GM19452 (cell line): ENCODE measurements around the gene CDH16.
"Not testable (repeated sequence)": the region's sequence is repeated elsewhere in the genome, so short reads cannot be mapped to it uniquely, and the experiment has no call there.

Experiments used
- ATAC-seq: cut with Tn5 transposase; IDR thresholded peaks from one replicate; pipeline ENCODE4 v1.9.1; 2021; ENCODE audit not compliant: unreplicated experiment

CDH16 gene, protein sequence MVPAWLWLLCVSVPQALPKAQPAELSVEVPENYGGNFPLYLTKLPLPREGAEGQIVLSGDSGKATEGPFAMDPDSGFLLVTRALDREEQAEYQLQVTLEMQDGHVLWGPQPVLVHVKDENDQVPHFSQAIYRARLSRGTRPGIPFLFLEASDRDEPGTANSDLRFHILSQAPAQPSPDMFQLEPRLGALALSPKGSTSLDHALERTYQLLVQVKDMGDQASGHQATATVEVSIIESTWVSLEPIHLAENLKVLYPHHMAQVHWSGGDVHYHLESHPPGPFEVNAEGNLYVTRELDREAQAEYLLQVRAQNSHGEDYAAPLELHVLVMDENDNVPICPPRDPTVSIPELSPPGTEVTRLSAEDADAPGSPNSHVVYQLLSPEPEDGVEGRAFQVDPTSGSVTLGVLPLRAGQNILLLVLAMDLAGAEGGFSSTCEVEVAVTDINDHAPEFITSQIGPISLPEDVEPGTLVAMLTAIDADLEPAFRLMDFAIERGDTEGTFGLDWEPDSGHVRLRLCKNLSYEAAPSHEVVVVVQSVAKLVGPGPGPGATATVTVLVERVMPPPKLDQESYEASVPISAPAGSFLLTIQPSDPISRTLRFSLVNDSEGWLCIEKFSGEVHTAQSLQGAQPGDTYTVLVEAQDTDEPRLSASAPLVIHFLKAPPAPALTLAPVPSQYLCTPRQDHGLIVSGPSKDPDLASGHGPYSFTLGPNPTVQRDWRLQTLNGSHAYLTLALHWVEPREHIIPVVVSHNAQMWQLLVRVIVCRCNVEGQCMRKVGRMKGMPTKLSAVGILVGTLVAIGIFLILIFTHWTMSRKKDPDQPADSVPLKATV

DNA sequence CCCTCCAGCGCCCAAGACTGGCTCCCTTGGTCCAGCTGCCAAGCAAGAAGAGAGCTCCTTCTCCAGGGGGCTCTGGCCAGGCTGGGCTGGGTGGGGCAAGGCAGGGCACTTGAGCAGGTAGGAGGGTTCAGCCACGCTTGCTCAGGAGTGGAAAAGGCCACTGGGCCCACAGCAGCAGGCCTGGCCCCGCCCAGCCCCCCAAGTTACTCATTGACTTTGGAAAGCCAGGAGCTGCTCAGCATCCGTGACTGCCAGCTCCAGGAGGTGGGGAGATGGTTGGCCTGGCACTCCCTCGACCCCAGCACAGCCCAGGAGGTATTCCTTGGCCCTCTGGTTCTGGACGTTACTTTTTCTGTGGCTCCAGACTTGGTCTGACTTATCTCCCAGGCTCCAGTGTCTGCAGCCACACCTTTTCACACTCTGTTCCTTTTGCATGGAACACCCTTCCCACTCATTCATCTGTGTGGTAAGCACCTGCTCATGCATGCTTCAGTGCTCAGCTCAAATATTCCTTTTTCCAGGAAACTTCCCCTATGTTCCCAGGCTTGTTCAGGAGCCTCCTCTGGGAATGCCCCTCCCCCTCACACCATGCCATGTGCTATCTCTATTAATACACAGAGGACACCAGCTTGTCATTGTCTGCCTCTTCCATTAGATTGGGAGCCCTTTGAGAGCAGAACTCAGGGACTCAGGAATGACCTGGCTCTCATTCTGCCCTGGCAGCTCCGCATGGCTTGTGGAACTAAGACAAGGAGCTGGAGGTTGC, at the start of gene CDH16:
TSS of gene CDH16 (minus strand) at position 83 of the 766 bp plus-strand sequence. CDS start 820 bp downstream, outside the sequence.
- ATAC-seq = no peak

DNA sequence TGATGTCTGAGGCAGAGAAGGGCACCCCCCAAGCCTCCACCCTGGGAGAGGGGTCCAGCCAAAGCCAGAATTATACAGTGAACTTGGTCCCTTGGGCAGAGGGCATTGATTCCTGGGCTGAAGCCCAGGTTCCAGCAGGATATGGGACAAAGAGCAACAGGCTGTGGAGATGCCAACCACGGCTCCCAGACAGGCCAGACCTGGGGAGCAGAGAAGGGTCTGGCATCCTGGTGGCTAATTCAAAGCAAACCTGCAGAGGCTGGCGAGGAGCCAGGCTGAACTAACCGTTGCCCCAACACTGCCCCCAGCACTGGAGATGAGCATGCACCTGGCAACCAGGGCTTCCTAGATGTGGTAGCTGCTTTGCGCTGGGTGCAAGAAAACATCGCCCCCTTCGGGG, 45.4 kb upstream of the CDH16 start:
- ATAC-seq = no peak

GRCh38 chr16:66961914-66962313, 43.2 kb upstream of the CDH16 start:
- ATAC-seq = no peak

- ATAC-seq = peak; percentile 68
Measured at GRCh38 chr16:66961065-66961744, 42.5 kb upstream of the CDH16 start, which contains the start of gene CES3. Gene CES3 (plus strand): TSS chr16:66961266. CDS start chr16:66961308, 42 bp downstream.

GRCh38 chr16:66960270-66960669, 41.6 kb upstream of the CDH16 start:
- ATAC-seq = no peak

- no peak for ATAC-seq
Measured at GRCh38 chr16:66959704-66960161, 41.0 kb upstream of the CDH16 start.

DNA sequence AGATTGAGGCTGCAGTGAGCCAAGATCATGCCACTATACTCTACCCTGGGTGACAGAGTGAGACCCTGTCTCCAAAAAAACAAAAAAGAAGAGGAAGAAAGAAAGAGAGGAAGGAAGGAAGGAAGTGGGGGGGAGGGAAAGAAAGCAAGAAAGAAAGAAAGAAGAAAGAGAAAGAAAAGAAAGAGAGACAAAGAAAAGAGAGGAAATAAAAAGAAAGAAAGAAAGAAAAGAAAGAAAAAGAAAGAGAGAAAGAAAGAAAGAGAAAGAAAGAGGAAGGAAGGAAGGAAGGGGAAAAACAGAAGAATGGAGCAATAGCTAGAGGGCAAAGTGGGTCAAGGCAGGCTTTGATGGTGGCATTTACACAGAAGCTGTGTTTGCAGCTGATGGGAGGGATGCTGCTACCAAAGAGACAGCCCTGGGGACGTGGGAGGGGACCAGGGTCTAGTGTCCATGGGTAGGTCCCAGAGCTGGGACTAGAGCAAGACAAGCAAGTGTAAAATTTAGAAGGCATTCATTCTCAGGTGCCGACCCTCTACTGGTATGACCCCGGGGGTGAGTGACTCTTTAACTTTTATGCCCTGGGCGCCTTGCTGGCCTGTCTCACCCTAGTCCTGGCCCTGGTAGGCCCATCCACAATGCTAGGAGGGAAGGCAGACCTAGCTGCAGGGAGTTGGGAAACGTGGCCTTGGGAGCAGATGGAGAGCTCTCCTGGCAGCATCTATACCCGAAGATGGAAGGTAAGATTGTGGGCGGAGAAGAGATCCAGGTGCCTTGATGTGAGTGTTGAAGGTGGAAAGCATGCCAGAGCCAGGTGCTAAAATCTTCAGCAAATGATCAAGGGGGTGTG, 40.4 kb upstream of the CDH16 start:
- no peak for ATAC-seq

DNA sequence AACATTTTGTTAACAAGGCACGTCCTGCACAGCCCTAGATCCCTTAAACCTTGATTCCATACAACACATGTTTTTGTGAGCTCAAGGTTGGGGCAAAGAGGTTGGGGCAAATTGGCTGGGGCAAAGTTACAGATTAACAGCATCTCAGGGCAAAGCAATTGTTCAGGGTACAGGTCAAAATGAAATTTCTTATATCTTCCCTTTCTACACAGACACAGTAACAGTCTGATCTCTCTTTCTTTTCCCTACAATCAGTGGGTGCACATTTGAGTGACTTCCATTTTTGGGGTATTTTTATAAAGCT, 37.4 kb upstream of the CDH16 start:
- ATAC-seq = not testable (repeated sequence)

DNA sequence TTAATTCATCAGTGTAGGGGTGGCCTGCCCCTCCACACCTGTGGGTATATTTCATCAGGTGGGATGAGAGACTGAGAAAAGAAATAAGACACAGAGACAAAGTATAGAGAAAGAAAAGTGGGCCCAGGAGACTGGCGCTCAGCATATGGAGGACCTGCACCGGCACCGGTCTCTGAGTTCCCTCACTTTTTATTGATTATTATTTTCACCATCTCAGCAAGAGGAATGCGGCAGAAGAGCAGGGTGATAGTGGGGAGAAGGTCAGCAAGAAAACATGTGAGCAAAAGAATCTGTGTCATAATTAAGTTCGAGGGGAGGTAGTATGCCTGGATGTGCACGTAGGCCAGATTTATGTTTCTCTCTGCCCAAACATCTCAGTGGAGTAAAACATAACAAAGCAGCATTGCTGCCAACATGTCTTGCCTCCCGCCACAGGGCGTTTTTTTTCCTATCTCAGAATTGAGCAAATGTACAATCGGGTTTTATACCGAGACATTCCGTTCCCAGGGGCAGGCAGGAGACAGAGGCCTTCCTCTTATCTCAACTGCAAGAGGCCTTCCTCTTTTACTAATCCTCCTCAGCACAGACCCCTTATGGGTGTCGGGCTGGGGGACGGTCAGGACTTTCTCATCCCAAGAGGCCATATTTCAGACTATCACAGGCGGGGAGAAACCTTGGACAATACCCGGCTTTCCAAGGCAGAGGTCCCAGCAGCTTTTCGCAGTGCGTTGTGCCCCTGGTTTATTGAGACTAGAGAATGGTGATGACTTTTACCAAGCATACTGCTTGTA, 36.9 kb upstream of the CDH16 start:
- not testable (repeated sequence) for ATAC-seq

DNA sequence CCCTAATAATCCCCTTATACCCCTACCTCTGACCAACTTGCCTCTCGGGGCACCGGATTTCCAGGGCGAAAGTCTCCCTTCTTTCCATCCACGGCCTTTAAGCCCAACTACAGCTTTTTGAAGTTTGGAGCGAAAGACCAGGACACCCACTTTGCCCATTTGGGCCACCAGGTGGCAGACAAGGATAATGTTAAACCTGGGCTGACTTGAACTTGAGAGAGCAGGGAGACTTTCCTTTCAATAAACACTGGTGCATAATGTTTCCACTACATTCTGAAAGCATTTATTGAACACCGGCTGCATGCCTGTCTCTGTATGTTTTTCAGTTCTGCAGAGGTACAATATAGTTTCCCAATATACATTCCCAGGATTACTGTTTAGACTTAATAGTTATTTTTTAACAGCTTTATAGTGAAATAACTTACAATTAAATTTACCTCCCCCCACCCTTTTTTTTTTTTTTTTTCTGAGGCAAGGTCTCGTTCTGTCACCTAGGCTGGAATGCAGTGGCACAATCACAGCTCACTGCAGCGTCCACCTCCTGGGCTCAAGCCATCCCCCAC, 35.5 kb upstream of the CDH16 start:
- ATAC-seq = no peak

DNA sequence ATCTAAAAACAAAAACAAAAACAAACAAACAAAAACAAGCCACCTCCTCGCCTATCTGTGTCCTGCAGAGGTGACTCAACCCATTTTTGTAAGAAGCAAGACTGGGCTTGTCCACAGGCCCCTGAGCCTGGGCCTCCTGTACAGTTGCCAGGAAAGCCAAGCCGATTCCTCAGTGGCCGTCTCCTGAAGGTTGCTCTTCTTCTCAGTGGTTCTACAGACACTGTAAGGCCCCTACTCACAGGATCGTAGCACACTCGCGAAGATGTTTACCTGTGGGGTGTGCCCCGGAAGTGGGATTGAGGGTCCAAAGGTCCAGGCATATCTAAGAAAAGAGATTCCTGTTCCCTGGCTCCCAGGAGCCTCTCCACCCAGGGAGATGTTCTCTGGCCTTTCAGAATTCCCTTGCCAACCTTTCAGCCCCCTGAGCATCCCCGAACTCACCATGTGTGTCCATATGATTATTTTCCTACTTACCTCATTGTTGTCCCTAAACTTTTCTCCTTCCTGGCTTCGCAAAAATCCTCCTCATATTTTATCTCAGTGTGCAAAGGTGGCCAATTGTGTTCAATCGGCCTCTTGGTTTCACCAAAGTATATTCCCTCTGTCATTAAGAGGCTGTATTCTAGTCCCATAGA, 34.9 kb upstream of the CDH16 start:
- ATAC-seq = no peak

DNA sequence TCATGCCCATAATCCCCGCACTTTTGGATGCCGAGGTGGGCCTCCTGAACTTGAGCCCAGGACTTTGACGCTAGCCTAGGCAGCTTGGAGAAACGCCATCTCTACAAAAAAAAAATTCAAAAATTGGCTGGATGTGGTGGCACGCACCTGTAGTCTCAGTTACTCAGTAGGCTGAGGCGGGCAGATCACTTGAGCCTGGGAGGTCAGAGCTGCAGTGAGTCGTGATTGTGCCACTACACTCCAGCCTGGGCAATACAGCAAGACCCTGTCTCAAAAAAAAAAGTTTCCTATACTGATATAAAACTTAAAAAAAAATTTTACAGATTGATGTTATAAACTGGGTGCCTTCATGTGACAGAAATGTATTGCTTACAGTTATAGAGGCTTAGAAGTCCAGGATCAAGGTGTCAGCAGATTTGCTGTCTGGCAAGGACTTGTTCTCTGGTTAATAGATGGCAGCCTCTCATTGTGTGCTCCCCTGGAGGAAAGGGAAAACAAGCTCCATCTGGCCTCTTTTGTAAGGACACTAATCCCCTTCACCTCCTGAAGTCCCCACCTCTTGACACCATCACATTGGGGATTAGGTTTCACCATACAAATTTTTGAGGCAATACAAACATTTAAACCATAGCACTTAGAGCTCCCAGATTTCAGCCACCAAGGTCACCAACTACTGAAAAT, 33.9 kb upstream of the CDH16 start:
- no peak for ATAC-seq

GRCh38 chr16:66950971-66951790, 32.5 kb upstream of the CDH16 start:
- no peak for ATAC-seq

- no peak for ATAC-seq
Measured at GRCh38 chr16:66950437-66950836, 31.8 kb upstream of the CDH16 start.

DNA sequence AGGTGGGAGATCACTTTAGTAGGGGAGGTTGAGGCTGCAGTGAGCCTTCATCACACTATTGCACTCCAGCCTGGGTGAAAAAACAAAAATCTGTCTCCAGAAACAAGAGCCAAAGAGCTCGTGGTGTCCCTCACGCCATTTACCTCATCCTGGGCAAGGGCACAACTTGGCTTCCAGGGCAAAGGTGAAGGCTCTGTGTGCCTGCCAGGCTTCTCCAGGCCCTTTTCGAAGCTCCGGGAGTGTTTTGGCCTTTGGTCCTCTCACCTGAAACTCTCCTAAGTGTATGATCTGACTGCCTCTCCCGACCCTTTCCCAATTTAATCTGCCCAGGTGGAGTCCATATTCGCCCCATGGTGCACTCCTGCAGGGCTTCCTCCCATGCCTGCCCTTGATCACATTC, 30.8 kb upstream of the CDH16 start:
- ATAC-seq = no peak

GRCh38 chr16:66948837-66949225, 30.1 kb upstream of the CDH16 start:
- ATAC-seq = no peak
